GM19463 (cell line): Measurements from ENCODE around the gene TMEM236.
"Not testable (repeated sequence)": the region's sequence is repeated elsewhere in the genome, so short reads cannot be mapped to it uniquely, and the experiment has no call there.

Experiments
- ATAC-seq: cut with Tn5 transposase; IDR thresholded peaks from one replicate; pipeline ENCODE4 v1.9.1; 2021; ENCODE audit warnings: mild to moderate bottlenecking, moderate library complexity; ENCODE audit not compliant: unreplicated experiment

Gene TMEM236, protein sequence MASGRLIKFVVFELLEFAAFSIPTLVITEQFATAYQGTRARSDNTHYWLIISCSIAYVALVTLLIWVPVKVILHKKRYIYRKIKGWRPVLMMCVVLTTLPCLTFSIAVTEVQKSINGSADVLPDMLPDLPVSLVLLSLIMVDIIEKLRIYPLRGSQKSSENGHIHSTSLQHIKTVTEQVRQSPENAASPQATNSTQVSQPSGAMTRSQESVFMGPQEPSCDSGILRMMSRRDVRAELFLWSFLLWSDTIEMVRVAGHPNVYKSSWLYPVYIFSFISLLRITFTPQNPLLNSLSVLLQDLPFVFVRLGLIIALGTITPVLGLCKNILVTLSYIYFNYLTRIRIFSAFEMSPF

DNA sequence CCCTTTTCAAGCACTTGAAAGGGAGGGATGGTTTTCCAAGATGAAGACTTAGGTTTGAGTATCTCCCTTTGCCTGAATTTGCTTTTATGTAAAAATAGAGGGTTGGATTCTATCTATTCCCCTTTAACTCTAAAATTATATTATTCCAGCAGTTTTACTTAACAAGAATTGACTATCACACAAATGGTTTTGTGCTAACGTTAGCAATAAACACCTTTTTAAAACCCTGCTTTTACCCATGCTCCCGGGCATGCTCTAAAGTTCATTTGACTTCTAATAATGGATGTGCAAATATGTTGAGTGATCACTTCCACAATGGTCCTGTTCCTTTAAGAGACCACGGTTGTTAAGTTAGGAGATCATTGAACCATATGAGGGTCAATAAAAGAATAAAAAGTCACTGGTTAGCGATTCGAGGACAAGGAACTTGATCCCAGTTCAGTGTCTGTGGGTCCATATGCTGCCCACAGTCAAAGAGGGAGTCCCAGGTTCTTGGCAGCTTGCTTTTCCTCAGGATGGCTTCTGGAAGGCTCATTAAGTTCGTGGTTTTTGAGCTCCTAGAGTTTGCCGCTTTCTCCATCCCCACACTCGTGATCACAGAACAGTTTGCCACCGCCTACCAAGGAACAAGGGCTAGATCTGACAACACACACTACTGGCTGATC, at the start of gene TMEM236:
Gene TMEM236, plus strand, starts transcription at position 421 of the 665 bp plus-strand sequence. Its CDS starts 95 bp downstream, at position 516.
- ATAC-seq = no peak

DNA sequence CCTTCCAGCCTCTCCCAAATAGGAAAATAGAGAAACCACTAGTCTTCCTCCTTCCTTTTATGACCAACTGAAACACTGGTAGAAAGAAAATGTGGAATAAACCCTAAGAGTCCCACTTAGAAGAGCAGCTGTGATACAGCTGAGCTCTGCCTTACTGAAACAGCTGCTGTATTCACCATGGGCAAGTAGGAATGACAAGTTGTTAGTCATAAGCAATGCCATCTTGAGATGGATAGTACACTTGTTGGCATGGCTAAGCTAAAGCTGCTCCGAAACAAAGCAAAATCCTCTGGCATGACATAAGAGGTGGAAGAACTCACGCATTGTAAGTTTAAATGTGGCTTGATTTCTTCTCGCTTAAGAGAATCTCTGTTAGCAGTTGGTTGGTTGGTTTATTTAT, 48.3 kb upstream of the TMEM236 start:
- ATAC-seq = no peak

DNA sequence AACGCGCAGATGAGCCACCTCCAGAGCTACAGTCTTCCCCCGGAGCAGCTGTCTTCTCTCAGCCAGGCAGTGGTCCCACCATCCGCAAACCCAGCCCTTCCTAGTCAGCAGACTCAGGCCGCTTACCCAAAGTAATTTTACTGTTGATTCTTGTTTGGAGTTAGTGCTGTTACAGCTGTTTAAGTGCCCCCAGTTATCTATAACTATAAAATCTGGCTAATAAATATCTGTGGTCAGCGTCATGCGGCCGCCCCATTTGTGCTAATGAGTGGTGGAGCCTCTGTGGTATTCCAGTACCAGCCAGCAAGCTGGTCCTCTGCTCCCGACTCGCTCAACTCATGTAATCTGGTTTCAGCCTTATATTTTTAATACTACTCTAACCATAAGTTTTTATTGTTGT, 43.2 kb upstream of the TMEM236 start:
- no peak for ATAC-seq

DNA sequence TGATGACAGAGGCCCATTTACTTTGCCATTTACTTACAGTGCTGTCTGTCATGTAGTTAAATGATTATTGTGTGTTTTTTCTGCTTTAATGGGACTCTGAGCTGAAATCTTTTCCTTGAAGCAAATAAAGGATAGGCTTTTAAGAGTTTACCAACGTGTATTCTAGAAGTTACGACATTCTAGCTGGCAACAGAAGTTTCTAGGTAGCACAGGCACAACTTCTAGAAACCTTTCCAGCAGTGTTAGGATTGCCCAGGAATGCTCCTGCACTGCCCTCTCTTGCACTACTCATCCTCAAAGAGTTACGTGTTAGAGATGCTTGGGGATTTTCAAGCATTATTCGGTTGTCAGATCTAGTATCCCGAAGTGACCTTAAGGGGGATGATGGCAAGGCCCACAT, 42.5 kb upstream of the TMEM236 start:
- no peak for ATAC-seq

DNA sequence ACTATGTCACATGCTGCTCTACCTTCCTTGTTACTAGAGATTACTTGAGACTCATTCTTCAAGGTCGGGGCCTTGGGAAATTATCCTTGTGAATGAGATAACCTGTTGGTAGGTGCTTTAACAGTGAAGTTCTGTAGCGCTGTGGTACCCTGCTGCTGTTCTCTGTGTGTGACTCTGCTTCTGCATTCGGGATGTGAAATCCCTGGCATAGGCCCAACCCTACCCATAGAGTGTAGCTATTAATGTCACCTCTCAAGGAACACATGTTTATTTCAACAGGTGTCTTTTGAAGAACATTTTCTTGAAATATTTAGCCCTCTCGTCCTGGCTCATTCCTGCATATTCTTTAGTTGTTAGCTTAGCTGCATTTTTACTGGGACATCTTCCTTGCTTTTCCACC, 41.8 kb upstream of the TMEM236 start:
- ATAC-seq = no peak

DNA sequence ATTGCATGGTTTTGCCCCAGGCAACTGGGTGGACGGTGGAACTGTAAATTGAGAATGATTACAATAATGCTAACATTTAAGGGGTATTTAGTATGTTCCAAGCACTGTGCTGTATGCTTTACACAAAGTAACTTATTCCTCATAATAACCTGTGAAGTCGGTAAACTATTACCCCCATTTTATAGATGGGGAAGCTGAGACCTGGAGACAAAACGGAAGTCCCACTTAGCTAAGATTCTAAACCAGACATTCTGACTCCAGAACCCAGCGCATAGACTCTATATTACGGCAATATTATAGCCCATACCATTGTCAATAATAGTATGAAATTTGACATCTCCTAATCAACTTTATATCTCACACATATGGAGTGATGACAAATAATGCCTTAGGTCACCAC, 39.9 kb upstream of the TMEM236 start:
- ATAC-seq = no peak

DNA sequence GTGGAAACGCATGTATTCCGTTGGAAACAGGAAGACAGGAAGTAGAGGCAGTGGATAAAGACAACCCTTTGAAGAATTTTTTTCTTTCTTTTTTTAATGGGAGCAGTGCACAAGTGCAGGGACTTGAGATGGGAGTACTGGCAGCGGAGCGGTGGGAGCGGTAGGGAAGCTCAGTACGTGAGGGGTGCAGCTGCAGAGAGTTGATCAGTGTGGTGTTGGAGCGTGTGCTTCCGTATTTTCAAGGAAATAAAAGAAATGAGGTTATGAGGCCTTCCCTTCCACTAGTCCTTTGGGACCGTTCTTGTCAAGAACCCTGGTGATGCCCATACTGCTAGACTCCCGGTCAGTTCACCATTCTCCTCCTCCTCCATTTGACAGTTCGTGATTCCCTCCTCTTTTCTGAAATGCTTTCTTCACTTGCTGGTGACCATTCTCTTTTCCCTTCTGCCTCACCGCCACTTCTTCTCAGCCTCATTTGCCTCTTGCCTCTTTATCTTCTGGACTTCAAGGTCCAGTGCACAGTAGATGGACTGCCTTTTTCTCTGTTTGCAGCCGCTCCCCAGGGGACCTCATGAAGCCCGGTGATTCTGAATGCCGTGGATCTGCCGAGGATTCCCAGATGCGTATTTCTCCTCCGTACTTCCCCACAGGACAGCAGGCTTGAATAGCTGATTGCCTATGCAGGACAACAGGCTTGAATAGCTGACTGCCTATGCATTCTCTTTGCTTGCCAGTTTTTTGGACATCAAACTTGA, 39.1 kb upstream of the TMEM236 start:
- ATAC-seq = no peak

DNA sequence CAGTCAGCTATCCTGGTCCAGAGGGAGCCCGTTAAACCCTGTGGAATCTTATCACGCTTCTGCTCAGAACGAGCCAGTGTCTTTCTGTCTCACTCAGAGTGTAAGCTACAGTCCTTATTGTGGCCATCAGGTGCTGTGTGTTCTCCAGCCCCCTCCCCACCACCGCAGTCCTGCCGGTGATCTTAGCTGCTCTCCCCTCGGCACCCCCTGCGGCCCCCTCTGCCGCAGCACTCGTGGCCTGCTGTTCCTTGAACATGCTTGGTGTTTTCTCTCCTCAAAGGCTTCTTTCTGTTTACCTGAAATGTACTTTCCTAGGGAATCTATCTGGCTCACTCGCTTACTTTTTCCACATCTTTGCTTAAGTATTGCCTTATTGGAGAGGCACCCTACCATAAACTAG, 38.2 kb upstream of the TMEM236 start:
- ATAC-seq = no peak

DNA sequence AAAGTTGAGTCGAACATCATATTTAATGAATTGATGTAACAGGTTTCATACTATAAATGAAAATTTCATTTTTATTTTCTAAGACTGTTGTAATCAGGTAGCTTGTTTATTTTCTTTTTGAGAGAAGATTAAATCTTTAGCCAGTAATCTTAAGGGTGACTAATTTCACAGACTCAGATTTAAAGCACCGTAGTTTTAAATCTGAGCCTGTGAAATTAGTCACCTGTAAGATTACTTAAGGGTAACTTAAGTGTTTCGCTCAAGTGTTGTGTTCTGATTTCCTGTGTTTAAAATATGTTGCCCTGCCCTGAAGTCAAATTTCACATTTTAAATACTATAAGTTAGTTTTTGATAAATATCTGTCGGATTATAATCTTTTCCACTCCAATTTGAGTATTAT, 35.8 kb upstream of the TMEM236 start:
- no peak for ATAC-seq

DNA sequence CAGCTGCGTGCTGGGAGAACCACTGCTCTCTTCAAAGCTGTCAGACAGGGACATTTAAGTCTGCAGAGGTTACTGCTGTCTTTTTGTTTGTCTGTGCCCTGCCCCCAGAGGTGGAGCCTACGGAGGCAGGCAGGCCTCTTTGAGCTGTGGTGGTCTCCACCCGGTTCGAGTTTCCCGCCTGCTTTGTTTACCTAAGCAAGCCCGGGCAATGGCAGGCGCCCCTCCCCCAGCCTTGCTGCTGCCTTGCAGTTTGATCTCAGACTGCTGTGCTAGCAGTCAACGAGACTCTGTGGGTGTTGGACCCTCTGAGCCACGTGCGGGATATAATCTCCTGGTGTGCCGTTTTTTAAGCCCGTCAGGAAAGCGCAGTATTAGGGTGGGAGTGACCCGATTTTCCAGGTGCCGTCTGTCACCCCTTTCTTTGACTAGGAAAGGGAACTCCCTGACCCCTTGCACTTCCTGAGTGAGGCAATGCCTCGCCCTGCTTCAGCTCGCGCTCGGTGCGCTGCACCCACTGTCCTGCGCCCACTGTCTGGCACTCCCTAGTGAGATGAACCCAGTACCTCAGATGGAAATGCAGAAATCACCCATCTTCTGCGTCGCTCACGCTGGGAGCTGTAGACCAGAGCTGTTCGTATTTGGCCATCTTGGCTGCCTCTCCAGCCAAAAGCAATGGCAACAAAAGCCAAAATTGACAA, 29.5 kb upstream of the TMEM236 start:
- ATAC-seq = not testable (repeated sequence)

DNA sequence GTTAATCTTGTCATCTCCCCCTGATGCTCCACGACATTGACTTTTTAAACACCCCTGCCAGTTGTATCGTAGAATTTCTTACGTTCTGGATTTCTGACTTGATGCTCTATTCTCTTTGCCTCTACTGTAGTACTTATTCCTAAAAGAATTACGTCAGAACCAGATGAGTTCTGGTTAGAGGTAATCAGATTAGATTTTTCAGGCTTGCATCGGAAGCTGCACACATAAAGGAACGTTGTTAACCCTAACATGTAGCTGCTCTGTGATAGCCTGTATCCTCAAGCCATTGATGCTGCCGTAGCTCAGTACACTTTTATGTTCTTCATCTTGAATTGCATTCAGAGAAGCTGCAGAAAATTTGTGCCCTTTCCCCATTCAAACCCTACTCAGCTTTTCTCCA, 26.3 kb upstream of the TMEM236 start:
- no peak for ATAC-seq

DNA sequence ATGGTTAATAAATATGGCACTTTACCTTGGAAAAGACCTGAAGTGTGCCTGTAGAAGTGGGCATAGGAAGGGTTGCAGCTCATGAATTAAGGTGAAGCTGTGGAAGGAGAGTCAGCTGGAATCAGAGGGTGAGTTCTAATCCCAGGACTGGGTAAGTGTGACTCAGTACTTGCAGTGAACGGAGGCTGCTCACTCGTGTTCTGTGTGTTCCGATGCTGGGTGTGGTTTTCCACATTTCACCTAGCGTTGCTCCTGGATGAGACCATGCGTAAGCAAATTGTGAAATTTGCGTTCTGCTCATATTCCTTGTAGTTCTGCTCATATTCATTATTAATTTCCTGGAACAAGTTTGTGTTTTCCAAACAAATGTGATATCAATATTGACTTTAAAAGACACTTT, 22.4 kb upstream of the TMEM236 start:
- no peak for ATAC-seq

DNA sequence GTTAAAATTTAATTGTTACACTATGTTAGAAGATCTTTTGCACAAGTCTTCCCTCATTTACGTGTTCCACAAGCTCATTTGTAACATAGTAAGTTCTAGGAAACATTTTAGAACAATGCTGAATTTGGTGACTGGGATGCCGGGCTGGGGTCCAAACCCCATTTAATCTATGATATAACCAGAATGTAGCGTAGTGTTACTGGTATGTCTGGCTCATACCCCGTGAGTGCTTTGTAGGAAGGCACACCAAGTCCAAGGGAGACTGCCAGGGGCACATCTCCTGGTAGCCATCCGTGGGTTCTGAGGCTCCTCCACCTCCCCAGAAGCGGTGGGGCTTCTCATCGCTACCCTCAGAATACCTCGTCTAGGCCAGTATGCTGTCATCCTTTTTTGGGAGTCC, 21.3 kb upstream of the TMEM236 start:
- ATAC-seq = no peak

DNA sequence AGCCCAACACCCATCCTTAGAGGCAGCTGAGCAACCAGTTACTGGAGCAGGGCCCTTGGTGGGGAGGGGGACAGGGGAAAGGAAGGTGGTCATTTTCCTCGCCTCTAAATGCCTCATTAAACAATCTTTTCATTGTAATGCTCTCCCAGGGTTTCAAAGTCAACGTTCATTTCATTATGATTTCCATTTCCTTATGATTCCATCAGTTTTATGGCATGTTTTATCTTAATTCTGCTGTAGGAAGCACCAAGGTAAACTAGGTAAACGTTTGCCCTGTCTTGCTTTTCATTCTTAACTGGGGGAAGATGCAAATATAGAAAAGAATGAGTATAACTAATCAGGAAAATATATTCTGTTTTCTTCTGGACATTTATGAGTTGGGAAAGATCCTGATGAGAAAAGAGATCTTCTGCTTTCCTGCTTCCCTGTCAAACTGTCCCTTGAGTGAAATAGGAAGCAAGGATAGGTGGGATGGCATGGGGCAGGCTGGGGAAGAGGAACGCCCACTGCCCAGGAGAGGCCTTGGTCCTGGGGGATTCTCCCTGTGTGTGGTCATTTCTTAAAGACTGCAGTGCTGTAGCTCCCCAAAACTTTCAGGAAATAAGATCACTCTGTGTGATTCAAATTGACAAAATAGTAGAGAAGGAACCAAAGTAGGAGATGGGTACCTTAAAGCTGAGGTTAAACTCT, 20.5 kb upstream of the TMEM236 start:
- ATAC-seq = no peak

DNA sequence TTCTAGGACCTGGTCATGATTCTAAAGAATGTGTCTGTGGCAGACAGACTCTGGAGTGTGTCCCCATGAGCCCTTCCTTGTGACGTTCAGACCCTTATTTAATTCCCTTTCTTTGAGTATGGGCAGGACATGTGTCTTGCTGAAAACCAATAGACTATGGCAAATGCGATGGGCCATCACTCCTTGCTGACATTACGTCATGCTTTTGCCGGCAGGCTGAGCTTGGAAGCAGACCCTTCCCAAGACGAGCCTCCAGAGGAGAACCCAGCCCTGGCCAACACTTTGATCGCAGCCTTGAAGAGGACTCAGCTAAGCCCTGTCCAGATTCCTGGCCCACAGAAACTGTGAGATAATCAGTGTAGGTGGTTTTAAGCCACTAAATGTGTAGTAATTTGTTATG, 18.4 kb upstream of the TMEM236 start:
- no peak for ATAC-seq

DNA sequence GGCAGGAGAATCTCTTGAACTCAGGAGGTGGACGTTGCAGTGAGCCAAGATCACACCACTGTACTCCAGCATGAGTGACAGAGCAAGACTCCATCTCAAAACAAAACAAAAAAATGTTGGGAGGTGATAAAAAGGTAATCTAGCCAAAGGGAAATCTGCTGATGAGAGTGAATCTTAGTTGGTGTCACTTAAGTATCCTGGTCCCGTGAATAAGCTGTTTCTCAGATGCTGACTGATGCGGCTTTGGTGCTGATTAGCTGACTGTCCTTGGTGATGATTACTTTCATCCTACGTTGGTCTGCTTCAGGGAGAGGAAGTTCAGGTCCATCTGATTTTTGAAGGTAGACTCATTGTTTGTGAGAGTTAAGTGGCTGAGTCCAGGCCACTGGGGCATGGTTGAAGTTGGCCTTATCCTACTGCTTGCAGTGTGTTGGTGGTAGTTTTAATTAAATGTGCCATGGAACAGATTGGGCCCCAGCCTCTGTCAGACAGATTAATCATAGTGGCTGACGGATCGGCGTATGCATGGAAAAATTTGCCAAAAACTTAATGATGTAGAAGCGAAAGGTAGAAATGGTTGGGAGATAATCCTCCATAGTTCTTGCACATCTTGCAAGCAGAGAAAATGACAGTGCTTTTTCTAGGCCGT, 17.4 kb upstream of the TMEM236 start:
- ATAC-seq = no peak

DNA sequence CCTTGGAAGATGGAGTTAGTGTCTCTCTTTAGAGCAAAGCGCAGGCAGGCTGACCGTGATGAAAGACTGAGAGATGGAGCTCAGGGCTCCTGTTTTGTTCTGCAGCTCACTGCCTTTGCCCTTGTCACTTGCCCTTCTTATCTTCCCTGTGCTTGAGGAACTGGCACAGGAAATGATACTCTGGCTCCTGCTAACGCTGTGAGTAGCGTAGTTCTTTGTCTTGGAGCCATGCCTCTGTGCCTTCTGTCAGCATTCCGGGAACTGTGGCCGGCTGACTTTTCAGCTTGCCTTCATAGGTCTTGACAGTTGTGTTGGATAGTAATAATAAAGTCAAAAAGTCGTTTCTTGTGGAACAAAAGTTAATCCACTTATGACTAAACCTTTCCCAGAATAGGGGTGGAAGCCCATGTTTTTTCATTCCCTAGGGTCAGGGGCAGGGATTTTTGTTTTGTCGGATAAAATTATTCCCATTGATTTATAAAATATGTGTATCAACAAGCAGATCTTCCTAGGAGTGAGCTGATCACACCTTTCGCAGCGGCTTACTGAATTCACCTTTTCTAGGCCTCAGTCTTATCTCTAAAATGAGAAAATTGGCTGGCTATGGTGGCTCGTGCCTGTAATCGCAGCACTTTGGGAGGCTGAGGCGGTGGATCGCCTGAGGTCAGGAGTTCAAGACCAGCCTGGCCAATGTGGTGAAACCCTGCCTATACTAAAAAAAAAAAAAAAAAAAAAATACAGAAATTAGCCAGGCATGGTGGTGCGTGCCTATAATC, 16.6 kb upstream of the TMEM236 start:
- ATAC-seq = no peak

DNA sequence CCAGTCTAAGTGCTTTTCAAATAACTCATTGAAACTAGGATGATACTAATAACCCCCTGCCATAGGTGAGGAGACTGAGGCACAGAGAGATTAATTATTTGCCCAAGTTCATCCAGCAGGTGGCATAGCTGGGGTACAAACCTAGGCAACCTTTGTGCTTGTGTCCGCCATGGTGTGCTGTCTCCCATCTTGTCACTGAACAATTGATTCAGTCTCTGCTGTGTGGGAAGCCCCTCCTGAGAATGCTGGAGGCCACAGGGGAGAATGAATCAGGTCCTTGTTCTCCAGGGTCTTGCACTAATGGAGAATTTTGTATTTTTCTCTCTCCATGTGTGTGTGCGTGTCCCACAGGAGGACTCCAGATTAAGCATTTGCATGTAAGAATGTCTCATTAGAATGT, 15.8 kb upstream of the TMEM236 start:
- ATAC-seq = no peak
